GM19035 (cell line): ENCODE results near the gene EEF2KMT.
A peak's percentile ranks its signal among the peaks of the same experiment; 100 is the strongest.
"Not testable (repeated sequence)": the region's sequence is repeated elsewhere in the genome, so short reads cannot be mapped to it uniquely, and the experiment has no call there.

Experiments used
- ATAC-seq: cut with Tn5 transposase; IDR thresholded peaks from one replicate; pipeline ENCODE4 v1.9.1; 2021; ENCODE audit not compliant: unreplicated experiment

The EEF2KMT gene

GRCh38 chr16:5097470-5098220 is at the start of gene EEF2KMT:
Gene EEF2KMT, minus strand, starts transcription at chr16:5097795. Its CDS starts 56 bp downstream, at chr16:5097739.
- ATAC-seq = peak; percentile 96

GRCh38 chr16:5144621-5144956 is 47.0 kb upstream of the EEF2KMT start:
- not testable (repeated sequence) for ATAC-seq

- ATAC-seq = no peak
These were observed 46.4 kb upstream of the EEF2KMT start for GRCh38 chr16:5143761-5144620.

GRCh38 chr16:5140151-5140550 is 42.6 kb upstream of the EEF2KMT start:
- not testable (repeated sequence) for ATAC-seq

GRCh38 chr16:5134739-5135452 is 37.3 kb upstream of the EEF2KMT start:
- ATAC-seq = not testable (repeated sequence)

GRCh38 chr16:5132915-5133600 is 35.5 kb upstream of the EEF2KMT start:
- not testable (repeated sequence) for ATAC-seq

GRCh38 chr16:5131467-5132004 is 33.9 kb upstream of the EEF2KMT start:
- ATAC-seq = not testable (repeated sequence)

- not testable (repeated sequence) for ATAC-seq
These were observed 19.9 kb upstream of the EEF2KMT start for GRCh38 chr16:5117300-5118087.

GRCh38 chr16:5116780-5117295 is 19.2 kb upstream of the EEF2KMT start:
- ATAC-seq = not testable (repeated sequence)

GRCh38 chr16:5110933-5111332 is 13.3 kb upstream of the EEF2KMT start:
- ATAC-seq = not testable (repeated sequence)

- no peak for ATAC-seq
These were observed 11.0 kb upstream of the EEF2KMT start for GRCh38 chr16:5108505-5109158.

GRCh38 chr16:5105039-5105438 is 7.4 kb upstream of the EEF2KMT start:
- ATAC-seq = not testable (repeated sequence)

- ATAC-seq = not testable (repeated sequence)
These were observed 5.9 kb upstream of the EEF2KMT start for GRCh38 chr16:5103296-5104032.

GRCh38 chr16:5099174-5099573 is 1.6 kb upstream of the EEF2KMT start:
- ATAC-seq = not testable (repeated sequence)

- ATAC-seq = peak; percentile 75
These were observed 895 bp upstream of the EEF2KMT start for GRCh38 chr16:5098221-5099159.

GRCh38 chr16:5097061-5097469 is 530 bp downstream of the EEF2KMT start:
- not testable (repeated sequence) for ATAC-seq

- not testable (repeated sequence) for ATAC-seq
These were observed 1.0 kb downstream of the EEF2KMT start for GRCh38 chr16:5096437-5097060.
